ENCODE data around the gene SGIP1.

SGIP1 gene

DNA sequence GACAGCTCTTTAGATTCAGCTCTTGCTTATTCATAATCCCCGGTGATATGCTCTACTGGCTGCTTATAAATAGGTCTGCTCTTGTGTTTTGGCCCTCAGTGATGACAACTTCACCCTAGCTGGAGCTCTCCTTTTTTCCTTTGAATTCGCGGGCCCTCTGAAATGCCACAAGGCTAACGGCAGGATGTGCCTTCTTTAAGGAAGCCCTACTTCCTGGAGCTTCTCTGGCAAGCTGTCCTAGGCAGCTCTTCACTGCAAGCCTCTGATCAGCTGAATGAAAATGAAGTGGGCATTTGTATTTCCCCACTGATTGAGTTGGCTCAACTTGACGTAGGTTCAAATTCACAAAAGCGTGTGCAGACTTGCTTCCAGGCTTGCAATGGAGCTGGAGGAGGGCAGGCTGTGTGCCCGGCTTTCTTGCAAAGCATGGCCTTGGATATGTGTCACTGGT is 22.2 kb downstream of the SGIP1 start:
- DNase-seq = peak; percentile 87

DNA sequence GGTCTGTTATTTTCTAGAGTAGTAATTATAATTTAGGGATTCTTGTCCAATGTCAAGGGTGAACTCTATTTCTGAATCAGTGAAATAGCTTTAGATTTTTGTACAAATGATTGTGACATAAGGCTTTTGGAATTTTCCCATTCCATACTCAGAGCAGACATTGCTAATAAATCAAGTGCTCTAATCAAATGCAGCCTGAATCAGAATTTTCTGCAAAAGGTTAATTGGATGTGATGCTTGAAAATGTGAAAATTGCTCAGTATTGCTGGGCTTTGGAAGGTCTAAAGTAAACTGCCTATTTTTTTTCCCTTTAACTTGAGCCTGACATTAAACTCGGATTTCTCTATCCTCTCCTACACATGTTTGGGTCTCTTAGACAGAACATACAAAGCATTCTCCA is 23.2 kb downstream of the SGIP1 start:
- DNase-seq = no peak

DNA sequence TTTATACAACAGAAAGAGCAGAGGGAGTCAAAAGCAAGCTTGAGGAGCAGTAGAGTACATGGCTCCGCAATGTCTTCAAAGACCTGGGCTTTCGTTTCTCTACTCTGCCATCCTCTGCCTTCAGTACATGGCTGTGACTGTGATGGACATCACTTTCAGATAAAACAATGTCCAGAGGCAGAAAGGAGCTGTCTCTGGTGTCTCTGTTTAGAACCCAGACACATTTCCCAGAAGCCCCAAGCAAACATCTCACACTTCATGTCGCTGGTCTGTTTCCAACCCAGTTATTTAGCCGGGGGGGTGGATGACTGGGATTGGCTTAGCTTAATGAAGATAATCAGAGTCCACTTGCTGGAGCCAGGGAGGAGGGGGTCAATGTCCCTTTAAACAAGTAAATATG is 25.6 kb downstream of the SGIP1 start:
- DNase-seq = no peak

DNA sequence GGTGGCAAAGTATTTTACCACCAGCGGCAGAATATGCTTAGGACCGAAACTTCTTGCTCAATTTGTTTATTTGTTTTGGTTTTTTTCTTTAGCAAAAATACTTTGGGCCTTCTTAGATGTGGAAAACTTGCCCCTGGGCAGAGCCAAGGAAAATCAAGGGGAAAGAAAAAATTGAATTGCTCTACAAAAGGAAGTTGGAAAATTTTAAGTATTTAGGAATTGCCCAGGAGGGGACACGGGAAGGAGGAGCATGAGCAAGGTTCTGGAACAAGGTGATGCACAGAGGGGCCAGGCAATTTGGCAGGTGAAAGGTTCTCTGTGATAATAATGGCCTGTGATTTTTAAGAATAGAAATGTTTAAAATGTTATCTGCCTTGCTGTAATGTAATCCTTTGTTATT is 28.6 kb downstream of the SGIP1 start:
- no peak for DNase-seq

DNA sequence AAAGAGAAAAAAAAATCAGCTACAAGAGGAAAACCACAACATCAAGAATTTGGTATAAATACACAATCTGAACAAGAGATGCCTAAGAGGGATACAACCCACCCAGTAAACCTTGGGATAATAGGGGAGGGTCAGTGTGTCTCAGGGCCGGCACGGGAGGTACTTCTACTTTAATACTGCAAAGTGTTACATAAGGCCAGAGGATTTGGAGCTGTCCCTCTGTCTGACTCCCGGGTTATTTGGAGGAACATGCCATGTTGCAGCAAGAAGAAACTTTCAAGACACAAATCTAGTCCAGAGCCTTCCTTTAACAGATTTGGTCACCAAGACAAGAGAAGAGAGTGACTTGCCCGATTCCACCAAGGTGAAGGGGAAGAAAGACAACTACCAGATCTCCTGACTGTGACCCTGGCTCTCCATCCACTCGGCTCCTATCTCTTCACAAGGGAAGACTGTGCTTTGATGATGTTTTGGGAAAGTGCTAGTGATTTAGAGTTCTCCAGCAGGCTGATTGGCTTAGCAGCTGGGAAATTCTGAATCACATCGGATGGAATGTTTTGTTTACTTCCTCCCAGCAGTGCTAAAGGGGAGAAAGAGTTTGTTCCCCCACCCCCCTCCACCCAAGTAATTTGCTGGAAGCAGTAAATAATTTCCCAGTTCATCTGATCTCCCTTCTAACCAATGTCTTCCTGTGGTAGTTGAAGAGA is 29.3 kb downstream of the SGIP1 start:
- no peak for DNase-seq

DNA sequence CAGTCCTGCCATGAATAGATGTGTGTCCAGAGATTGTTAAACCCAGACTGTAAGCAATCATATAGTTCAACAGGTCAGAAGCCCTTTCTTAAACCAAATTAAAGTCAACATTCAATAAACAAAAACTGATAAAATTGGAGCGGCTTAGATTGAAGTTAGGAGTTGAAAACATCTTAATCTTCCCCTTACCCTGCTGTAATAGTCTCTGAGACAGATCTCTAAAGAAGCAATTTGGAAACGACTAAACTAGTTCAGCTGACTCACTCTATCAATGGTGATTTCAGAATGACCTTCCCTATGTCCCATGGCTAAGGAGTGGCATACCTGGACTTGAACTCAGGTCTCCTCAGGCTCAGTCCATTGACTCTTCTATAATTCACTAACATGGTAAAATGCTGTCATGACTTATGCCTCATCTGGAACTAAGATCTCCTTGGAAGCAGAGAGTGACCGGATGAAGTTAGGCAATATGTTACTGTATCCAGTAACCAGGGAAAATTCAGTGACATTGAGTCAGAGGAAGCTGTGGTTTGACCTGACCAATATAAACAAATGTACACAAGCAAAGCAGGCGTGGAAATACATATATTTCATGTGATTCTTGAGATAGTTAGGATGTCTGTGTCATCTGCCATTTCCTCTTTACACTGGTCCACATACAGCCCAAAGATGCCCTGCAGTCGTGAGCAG is 30.1 kb downstream of the SGIP1 start:
- peak; percentile 64 for DNase-seq

DNA sequence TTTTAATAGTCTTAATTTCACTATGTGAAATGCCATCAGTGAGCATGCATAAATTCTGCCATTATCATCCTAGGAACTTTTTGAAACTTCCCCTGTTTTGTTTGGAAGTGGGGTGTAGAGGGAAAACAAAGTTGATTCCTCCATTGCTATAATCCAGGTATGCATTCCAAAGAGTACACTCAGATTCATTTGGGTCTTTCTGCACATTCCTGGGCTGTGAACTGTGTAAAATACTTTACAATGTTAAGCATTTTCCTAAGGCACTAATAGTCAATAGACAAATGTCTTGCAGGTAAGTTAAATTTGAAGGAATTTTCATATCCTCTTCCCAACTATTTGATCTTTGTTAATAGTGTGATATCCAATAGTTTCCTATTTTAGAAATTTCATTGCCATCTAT is 36.2 kb downstream of the SGIP1 start:
- DNase-seq = no peak

DNA sequence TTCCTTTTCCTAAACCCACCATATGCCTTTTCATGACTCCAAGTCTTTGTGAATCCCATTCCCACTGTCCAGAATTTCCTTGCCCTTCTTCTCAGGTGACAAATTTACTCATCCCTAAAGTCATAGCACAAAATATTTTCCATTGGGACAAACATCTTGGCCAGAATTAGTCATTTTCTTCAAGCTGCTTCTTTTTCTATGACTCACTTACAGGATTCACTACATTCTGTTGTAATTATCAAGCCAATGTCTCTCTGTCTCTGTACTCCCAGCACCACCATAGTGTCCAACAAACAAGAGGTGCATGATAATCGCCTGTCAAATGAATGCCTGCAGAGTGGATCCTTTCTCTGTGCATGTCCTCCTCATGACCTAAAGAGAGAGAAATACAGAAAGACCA is 37.8 kb downstream of the SGIP1 start:
- DNase-seq = no peak

DNA sequence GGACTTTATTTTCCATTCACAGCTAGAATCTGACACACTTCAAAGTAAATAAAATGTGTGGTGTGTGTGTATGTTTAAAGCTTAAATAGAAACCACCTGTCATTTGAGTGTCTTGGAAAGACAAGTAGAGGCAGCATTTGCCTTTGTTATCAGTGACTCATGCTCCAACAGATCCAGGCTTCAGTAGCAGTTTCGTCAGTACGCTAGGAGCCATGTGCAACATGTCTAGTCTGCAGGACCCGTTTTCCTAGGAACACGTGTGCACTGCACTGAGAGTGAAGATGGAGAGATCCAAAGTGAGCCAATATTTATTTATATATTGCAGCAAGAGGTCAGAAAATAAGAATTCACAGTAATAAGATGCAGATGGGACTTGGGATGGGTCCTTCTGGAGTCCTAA is 41.8 kb downstream of the SGIP1 start:
- peak; percentile 99 for DNase-seq

DNA sequence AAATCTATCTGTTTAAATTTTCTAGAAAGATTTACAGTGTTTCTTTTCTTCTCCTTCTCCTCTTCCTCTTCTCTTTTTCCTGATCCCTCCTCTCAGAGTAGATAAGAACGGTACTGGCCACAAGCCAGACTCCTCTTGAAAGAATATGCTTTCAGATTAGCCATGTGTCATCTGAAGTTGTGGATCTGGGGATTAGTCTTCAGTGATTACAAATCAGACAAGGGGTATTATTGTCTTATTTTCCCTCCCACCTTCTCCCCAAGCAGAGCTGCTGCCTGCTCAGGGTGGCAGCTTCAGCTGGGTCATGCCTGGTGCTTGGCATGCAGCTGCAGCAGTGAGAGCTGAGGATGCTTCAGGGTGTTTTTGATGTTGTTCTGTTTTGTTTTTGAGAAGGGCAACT is 42.7 kb downstream of the SGIP1 start:
- DNase-seq = peak; percentile 93

DNA sequence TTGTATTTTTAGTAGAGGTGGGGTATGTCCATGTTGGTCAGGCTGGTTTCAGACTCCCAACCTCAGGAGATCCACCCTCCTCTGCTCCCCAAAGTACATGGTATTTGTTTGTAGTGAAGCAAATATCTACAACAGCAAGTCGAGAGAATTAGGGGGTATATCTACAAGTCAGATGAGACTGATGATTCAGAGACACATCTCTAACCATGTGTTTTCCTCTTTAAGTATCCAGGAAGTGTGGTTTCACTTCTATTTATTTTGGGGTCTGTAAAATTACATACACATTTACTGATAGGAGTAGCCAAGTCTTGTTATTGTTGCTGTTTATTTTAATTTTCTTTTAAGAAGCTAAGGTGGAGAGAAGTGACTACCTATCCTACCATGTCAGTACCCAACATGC is 44.9 kb downstream of the SGIP1 start:
- no peak for DNase-seq

DNA sequence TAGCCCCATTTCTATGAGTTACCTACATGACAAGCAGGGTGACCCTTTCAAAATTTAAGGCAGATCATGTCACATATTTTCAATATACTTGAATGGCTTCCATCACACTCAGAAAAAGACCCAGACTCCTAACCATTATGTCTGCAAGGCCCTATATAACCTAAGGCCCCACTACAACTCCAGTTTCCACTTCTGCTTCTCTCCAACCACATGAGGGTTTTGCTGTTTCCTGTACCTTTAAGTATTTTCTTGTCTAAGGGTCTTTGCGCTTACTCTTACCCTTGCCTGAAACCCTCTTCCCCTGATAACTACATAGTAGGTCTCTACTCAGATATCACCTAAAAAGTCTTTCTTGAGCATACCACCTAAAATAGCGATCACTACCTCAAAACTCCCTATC is 46.1 kb downstream of the SGIP1 start:
- DNase-seq = no peak

DNA sequence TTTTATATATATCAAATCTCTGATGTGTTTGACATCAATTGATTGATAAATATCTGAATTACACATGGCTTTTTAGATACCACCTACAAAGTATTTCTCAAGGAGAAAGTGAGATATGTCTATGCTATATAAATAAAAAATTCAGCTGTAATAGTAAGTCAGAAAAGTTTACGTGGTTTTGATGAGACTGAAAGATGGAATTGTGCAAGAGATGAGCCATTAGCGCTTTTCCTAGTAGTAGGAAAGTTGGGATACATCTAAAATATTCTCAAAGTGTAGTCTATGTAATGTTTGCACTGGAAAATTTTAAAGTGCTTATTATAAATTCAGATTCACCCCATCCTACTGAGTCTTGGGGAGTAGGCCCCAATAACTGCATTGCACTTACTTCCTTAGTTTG is 49.1 kb downstream of the SGIP1 start:
- no peak for DNase-seq

DNA sequence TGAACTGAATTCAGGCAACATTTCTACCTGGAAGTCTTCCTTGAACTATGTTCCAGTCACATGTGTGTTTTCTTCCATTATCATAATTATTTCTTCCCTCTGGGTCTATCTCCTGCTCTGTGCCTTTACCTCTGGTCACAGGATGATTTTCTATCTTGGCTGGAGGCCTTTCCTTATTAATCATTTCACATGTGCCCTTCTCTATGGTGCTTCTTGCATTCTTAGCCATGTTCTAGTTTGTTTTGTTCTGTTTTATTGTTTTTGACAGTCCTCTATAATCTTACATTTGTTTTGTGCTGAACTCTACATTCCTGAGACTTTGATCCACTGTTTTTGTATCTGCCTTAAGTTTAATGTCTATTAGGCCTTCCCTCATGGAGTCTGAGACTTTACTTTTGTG is 51.0 kb downstream of the SGIP1 start:
- no peak for DNase-seq

DNA sequence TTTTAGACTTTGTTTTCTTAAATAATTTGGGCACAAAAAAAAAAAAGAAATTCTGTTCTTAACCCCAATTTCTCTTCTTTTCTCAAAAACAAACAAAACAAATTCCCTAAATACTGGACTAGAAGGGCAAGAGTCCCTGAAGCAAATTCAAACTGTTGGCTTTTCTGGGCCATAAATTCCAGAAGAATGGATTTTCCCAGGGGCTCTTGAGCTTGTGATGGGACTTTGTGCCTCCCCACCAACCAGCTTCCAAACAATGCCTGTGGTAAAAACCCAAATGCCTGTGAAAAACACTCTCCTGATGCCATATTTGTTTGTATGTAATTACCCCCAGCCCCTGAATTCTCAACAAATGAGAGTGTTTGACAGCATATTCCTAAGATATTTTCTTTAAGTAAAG is 55.4 kb downstream of the SGIP1 start:
- no peak for DNase-seq

DNA sequence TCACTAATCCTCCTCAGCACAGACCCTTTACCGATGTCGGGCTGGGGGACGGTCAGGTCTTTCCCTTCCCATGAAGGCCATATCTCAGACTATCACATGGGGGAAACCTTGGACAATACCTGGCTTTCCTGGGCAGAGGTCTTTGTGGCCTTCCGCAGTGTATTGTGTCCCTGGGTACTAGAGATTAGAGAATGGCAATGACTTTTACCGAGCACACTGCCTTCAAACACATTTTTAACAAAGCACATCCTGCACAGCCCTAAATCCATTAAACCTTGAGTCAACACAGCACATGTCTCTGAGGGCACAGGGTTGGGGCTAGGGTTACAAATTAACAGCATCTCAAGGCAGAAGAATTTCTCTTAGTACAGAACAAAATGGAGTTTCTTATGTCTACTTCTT is 58.2 kb downstream of the SGIP1 start:
- peak; percentile 91 for DNase-seq

DNA sequence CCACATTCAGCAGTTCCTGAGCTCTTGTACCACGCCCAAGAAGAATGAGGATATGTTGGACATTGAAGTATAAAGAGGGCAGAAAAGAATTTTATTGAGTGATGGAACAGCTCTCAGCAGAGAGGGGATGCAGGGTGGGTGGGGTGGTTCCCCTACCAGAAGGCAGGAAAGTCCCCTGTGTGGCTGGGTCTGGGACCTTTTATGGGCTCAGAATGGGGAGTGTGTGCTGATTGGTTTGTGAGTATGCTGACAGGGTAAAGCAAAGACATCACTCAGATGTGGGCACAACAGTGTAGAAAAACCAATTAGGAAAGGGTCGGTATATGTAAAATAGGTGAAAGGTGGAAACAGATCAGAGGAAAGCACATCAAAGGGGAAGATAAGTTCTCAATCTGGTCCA is 62.2 kb downstream of the SGIP1 start:
- DNase-seq = peak; percentile 49

DNA sequence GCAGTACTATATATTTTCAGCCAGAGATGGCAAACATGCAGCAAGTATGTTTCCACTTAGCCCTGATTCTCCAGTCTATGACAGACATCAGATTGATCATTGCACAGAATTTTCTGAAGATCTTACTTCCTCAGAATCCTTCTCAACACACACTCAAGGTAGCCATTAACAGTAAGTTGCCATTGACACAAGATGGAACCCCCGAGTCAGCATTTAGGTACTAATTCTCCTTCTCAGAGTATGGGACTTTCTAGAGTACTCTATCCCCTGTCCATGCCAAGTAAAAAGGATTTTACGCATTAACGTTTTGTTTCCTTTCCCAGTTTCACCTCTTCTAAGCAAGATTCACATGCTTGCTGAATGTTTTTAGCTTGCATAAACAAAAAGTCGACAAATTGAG is 63.5 kb downstream of the SGIP1 start:
- no peak for DNase-seq

DNA sequence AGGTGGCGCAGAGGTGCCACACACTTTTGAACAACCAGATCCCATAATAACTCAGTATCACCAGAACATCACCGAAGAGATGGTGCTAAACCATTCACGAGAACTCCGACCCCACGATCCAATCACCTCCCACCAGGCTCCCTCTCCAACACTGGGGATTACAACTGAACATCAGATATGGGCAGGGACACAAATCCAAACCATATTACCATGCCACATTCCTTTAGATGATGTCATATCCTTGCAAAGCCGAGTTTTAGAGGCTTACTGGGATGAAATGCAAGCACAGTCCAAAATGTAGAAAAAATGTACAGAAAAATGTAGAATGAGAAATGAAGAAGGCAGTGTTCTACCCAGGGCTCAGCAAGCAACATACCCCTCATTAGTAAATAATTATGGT is 64.7 kb downstream of the SGIP1 start:
- no peak for DNase-seq

DNA sequence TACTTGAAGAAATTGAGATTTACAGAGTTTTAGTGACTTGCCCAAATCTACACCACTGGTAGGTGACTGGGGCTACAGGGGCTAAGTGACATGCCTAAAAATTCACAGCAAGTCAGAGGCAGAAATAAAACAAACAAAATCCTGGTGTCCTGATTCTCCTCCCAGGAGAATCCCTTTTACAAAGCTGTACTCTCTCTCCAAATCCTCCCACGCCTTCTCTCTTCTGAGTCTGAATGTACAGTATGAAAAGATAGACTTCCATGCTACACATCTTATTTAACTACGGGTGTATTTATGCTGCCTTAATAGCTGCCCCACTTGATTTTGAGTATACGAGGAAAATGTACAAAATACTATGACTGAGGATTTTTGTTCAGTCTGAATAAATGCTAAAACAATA is 65.4 kb downstream of the SGIP1 start:
- DNase-seq = no peak

DNA sequence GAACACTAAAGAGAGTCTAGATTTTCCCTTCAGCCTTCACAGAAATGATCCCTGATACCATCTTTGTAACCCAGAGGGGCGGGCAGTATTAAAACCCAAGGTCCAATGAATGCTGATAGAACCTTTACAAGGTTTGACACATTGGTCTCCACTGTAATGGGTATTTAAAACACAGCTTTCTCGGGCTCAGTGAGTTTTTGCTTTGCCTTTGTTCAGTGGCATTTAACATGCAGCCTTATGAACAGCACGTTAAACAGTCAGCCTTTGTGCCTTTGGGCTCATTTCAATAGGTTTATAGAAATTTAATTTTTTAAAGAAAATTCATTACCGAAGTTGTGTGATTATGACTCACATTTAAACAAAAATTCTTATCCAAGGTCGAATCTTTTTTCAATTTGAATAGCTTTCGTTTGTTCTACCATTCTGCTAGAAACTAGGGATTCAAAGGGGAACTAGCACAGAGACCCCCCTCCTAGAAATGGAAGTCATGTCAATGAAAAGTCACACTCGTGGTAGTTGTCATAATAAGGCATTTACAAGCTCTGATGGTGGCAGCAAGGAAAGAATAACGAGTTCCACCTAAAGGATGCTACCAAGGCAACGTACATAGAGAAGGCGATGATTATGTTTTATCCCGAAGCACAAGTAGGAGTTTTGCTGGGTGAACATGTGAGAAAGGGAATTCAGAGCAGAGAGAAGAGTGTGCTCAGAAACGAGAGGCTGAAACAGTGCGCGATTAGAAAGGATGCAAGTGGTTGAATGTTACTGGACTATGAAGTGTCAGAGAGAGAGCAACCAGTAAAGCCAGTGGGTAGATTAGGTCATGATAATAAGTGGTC is 66.2 kb downstream of the SGIP1 start:
- DNase-seq = no peak

DNA sequence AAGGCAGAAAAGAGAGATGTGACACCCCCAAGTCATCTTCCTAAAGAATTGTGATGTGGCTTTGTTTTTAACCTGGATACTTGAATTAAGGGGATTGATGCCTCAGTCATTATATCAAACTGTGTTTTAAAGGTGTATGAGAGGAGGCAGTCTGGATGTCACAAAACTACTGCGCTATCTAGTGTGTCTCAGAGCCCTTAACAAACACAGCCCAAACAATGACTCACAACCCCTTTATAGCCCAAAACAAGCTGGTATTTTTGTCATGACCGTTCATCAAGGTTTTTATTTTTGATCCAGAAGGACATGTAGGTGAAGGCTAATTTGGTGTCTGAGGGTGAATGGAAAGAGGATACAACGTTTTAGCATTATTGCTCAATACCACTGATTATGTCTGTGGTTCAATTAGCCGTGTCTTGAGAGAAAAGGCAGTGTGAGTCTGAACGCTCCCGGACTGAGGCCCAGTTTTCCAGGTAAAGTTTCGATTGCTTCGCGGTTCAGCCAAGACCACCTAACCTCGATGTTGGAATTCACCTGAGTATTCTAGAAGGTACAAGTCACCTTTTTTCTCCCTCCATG is 71.6 kb downstream of the SGIP1 start:
- DNase-seq = peak; percentile 36

DNA sequence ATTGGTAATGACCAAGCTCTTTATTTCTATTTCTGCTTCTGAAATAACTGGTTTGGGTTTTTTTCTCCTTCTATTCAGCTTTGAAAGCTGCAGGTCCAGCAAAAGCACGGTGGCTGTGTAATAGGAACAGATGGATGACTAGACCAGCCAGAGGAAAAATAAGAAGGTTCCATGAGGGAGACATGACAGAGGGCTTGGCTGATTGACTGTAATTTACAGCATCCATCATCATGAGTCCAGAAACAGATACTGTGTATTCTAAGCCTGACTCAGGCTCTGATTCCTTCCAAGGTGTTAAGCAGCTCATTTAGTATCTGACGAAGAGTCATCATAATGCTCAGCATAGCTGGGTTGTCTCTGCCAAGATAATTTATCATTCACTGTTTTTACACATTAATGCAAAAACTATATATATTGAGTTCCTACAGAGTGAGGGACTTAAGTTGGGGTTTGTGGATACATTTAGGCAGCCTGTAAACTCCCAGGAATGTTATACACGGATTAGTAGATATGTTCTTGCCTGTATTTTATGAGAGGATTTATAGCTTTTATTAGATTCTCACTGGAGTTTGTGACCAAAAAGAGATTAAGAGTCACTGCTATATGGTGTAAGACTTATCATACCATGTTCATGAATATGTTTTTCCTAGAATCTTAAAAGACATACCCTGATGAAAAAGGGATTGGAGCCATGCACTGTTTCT is 72.6 kb downstream of the SGIP1 start:
- no peak for DNase-seq
